ENCODE measurements around the gene CXCL6. TPM values are rescaled to one million over a fixed set of nuclear protein-coding genes. Genes with fewer than 3 reads are reported as not detected.

Gene CXCL6
- not detected for total RNA-seq

DNA sequence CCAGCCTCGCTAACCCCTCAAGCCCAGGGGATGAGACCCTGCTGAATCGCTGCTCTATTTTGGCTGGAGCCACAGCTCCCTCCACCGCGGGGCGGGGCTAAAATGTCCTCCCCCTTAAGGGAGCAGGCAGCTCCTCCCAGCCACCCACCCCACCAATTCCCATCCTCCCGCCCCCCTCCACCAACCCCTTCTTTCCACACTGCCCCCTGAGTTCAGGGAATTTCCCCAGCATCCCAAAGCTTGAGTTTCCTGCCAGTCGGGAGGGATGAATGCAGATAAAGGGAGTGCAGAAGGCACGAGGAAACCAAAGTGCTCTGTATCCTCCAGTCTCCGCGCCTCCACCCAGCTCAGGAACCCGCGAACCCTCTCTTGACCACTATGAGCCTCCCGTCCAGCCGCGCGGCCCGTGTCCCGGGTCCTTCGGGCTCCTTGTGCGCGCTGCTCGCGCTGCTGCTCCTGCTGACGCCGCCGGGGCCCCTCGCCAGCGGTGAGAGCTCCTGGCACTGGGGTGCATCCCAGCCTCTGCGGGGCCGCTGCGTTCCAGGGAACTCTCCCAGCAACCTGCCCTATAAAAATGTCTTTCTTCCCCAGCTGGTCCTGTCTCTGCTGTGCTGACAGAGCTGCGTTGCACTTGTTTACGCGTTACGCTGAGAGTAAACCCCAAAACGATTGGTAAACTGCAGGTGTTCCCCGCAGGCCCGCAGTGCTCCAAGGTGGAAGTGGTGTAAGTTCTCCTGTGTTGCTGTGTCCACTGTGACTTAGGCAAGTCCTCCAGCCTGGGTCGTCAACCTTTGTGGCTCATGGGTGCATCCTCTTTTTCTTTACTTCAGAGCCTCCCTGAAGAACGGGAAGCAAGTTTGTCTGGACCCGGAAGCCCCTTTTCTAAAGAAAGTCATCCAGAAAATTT lies at the start of gene CXCL6:
Gene CXCL6, plus strand, starts transcription at position 306 of the 907 bp plus-strand sequence. Its CDS starts 73 bp downstream, at position 379.
- no peak within 1 kb of the TSS for H3K4me3 Mint-ChIP-seq
- H3K9me3 Mint-ChIP-seq, result no peaks in the 10 kb centered on the region
- H3K36me3 Mint-ChIP-seq (ENCODE audit: insufficient read depth), result no peaks in the 10 kb centered on the region
- ATAC-seq (no peak), DNase-seq (no peak)
- H3K27me3 Mint-ChIP-seq (ENCODE audit: low read depth), result peaks cover 2% of the 10 kb centered on the region
- H3K4me1 Mint-ChIP-seq (ENCODE audit: low read depth), result no peaks in the 10 kb centered on the region

DNA sequence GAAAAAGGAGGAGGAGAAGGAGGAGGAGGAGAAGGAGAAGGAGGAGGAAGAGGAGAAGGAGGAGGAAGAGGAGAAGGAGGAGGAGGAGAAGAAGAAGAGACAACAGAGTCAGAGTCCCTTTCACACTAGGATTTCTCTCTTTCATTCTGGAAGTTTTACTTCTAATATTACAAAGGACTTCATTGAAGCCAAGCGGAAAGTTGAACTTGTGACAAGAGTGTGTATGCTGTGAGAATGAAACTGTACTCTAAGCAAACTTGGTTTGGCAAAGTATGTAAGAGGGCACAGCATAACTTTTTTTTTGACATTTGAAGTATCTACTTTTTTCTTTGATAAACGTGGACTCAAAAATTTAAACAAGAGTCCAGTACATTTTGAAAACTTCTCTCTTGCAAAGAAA lies 48.1 kb upstream of the CXCL6 start:
- Mint-ChIP-seq H3K27me3 (ENCODE audit: low read depth) (peaks cover 3% of the 10 kb centered on the region), H3K9me3 (peaks cover 5% of the 10 kb centered on the region), H3K36me3 (ENCODE audit: insufficient read depth) (no peaks in the 10 kb centered on the region), H3K4me3 (no peak overlapping the region), H3K4me1 (ENCODE audit: low read depth) (no peaks in the 10 kb centered on the region)
- no peak for ATAC-seq
- no peak for DNase-seq

DNA sequence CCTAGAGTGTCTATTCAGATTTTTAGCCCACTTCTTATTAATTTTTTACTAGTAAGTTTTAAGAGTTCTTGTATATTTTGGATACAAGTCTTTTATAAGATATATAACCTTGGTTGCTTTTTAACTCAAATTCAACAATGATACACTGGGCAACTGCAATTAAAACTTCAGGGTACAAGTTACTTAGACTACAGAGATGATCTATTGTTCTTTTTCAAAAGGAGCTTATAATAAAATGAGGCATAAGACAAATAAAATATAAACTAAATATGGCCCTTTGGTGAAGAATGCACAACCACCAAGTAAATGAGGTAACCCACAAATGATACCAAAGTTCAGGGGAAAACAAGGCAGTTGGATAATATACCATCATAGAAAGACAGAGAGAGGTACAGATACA lies 37.6 kb upstream of the CXCL6 start:
- DNase-seq (no peak), ATAC-seq (no peak)
- no peak overlapping the region for H3K4me3 Mint-ChIP-seq
- H3K27me3 Mint-ChIP-seq (ENCODE audit: low read depth), result no peaks in the 10 kb centered on the region
- no peaks in the 10 kb centered on the region for H3K4me1 Mint-ChIP-seq (ENCODE audit: low read depth)
- no peaks in the 10 kb centered on the region for H3K36me3 Mint-ChIP-seq (ENCODE audit: insufficient read depth)
- peaks cover 9% of the 10 kb centered on the region for H3K9me3 Mint-ChIP-seq

DNA sequence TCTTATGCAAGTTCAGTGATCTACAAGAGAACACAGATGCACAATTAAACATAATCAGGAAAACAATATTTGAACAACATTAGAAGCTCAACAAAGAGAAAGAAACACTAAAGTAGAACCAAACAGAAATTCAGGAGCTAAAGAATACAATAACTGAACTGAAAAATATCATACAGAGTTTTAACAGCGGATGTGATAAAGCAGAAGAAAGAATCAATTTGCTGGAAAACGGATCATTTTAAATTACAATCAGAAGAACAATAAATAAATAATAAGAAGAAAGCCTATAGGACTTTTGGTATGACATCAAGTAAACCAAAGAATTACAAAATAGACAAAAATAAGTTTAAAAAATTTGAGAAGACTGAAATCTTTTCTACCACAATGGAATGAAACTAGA lies 36.3 kb upstream of the CXCL6 start:
- Mint-ChIP-seq H3K36me3 (ENCODE audit: insufficient read depth) (no peaks in the 10 kb centered on the region), H3K27me3 (ENCODE audit: low read depth) (no peaks in the 10 kb centered on the region), H3K4me1 (ENCODE audit: low read depth) (no peaks in the 10 kb centered on the region), H3K9me3 (peaks cover 13% of the 10 kb centered on the region), H3K4me3 (no peak overlapping the region)
- no peak for DNase-seq
- no peak for ATAC-seq

DNA sequence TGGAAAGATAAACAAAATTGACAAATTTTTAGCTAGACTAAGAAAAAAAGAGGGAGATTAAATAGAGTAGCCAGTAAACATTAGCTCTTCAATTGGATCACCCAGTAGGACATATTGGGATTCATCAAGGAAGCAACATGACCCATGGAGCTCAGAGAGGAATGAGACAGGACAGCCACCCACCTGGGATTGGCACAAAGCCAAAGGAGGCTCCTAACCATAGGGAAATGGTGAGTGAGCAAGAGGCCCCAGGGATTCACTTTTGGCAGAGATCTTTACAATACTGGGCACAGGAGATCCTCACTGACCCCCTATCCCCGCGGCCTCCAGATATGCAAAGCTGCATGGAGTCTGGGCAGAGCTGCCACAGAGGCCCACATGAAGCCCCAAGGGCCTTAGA lies 34.8 kb upstream of the CXCL6 start:
- no peaks in the 10 kb centered on the region for H3K27me3 Mint-ChIP-seq (ENCODE audit: low read depth)
- H3K9me3 Mint-ChIP-seq, result peaks cover 13% of the 10 kb centered on the region
- no peaks in the 10 kb centered on the region for H3K4me1 Mint-ChIP-seq (ENCODE audit: low read depth)
- no peaks in the 10 kb centered on the region for H3K36me3 Mint-ChIP-seq (ENCODE audit: insufficient read depth)
- H3K4me3 Mint-ChIP-seq, result no peak overlapping the region
- ATAC-seq (no peak), DNase-seq (no peak)

DNA sequence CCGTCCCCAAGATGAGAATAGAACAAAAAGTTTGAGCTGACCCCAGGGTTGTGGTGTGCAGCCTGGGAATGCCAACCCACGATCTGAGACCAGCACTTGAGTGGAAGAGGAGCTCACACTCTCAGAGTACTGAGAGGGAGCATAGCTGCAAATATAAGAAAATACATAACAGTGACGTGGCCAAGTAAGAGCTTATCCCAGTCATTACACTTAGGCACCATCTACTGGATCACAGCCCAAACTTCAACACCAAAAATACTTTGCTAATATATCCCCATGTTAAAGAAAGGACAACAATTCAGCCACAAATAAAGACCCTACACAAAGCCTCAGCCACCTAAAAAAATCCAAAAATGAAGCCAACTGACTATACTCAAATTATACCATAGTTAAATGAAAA lies 33.3 kb upstream of the CXCL6 start:
- ATAC-seq (no peak), DNase-seq (no peak)
- H3K27me3 Mint-ChIP-seq (ENCODE audit: low read depth), result no peaks in the 10 kb centered on the region
- H3K9me3 Mint-ChIP-seq, result peaks cover 10% of the 10 kb centered on the region
- no peaks in the 10 kb centered on the region for H3K4me1 Mint-ChIP-seq (ENCODE audit: low read depth)
- no peaks in the 10 kb centered on the region for H3K36me3 Mint-ChIP-seq (ENCODE audit: insufficient read depth)
- H3K4me3 Mint-ChIP-seq, result no peak overlapping the region

DNA sequence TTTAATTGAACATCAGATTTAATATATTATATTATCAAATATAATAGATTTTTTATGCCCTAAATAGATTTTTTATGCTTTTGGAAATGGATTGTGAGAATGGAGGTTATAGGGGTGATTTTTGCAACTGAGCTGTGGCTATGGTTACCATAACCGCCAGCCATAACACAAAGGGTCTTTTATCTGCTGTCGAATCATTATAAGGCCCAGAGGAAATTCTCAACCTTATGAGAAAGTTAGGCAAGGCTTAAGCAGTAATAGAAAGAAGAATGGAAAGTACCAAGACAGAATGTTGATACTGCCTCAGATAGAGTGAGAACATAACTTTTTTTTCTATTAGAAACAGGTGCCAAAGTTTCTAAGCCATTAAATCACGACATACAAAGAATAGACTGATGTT lies 26.3 kb upstream of the CXCL6 start:
- H3K4me3 Mint-ChIP-seq, result no peak overlapping the region
- ATAC-seq (no peak), DNase-seq (no peak)
- H3K27me3 Mint-ChIP-seq (ENCODE audit: low read depth), result no peaks in the 10 kb centered on the region
- H3K36me3 Mint-ChIP-seq (ENCODE audit: insufficient read depth), result no peaks in the 10 kb centered on the region
- peaks cover 3% of the 10 kb centered on the region for H3K9me3 Mint-ChIP-seq
- H3K4me1 Mint-ChIP-seq (ENCODE audit: low read depth), result no peaks in the 10 kb centered on the region

DNA sequence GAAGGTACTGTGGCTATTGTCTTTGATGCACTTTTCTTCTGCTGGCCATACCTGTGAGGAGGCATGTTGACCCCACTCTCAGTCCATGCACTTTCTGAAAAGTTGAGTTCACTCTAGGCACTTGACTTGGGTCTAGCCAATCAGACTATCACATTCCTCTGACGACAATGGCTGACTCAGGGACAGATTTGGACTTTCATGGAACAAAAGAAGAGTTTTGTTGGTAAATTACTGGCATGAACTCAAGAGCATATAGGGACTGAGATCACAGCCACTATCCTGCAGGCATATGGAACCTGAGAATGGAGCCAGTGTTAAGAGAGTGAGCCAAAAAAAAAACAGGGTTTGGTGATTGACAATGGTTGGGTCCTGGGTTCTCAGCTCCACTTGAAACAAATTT lies 24.6 kb upstream of the CXCL6 start:
- no peaks in the 10 kb centered on the region for H3K36me3 Mint-ChIP-seq (ENCODE audit: insufficient read depth)
- no peak for DNase-seq
- no peak overlapping the region for H3K4me3 Mint-ChIP-seq
- H3K9me3 Mint-ChIP-seq, result peaks cover 6% of the 10 kb centered on the region
- no peaks in the 10 kb centered on the region for H3K4me1 Mint-ChIP-seq (ENCODE audit: low read depth)
- ATAC-seq, result no peak
- H3K27me3 Mint-ChIP-seq (ENCODE audit: low read depth), result no peaks in the 10 kb centered on the region

DNA sequence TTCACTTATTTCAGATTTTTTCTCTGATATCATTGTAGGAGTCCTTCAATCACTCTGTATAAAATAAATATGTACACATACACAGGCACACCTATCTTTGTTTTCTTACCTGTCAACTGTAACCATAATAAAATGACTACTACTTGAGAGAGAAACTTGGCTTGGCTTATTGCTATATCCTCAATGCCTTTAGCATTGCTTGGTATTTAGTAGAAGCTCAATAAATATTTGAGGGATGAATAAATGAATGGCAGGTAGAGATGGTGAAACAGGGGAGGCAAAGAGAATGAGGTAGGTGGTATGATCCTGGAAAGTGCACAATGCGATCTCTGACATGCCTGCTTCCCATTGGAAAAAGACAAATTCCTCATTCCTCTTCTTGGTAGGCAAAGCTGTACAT lies 21.8 kb upstream of the CXCL6 start:
- no peaks in the 10 kb centered on the region for H3K27me3 Mint-ChIP-seq (ENCODE audit: low read depth)
- ATAC-seq, result no peak
- no peaks in the 10 kb centered on the region for H3K36me3 Mint-ChIP-seq (ENCODE audit: insufficient read depth)
- no peak for DNase-seq
- peaks cover 8% of the 10 kb centered on the region for H3K9me3 Mint-ChIP-seq
- no peak overlapping the region for H3K4me3 Mint-ChIP-seq
- no peaks in the 10 kb centered on the region for H3K4me1 Mint-ChIP-seq (ENCODE audit: low read depth)

DNA sequence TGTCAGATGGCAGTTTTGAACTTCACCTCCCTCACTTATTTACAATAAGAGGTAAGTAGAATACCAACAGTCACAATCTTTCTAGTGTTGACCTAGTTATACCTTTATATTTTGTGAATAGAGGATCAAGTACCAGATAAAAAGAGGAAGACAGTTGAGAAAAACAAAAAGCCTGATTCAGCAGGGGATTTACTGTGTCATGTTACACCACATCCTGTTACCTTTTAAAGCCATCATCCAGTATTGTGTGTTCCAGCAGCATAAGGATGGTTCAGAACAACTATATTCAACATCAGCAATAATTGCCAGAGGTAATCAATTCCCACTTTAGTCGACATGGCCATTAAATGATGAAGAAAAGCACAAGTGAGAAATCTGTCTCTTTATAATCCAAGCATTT lies 21.3 kb upstream of the CXCL6 start:
- Mint-ChIP-seq H3K27me3 (ENCODE audit: low read depth) (no peaks in the 10 kb centered on the region), H3K36me3 (ENCODE audit: insufficient read depth) (no peaks in the 10 kb centered on the region), H3K4me1 (ENCODE audit: low read depth) (no peaks in the 10 kb centered on the region), H3K4me3 (no peak overlapping the region), H3K9me3 (peaks cover 8% of the 10 kb centered on the region)
- DNase-seq (no peak), ATAC-seq (no peak)

DNA sequence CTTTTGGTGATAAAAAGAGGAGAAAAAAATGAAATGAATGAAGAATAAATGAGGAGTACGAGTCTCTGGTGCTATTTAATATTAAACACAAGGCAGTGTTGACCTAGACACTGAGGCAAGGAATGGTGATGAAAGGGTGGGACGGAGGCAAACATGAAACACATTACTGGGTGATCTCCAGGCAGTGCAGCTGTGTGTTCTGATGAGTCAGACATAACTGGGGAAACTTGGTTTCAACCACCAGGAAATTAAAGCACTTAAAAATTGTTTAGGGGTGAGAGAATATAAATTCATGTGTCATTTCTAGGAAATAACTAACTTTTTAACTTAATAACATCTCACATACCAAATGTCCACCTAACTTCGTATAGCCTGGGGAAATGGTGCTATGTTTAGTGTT lies 19.7 kb upstream of the CXCL6 start:
- Mint-ChIP-seq H3K4me1 (ENCODE audit: low read depth) (no peaks in the 10 kb centered on the region), H3K36me3 (ENCODE audit: insufficient read depth) (no peaks in the 10 kb centered on the region), H3K9me3 (peaks cover 8% of the 10 kb centered on the region), H3K4me3 (no peak overlapping the region), H3K27me3 (ENCODE audit: low read depth) (no peaks in the 10 kb centered on the region)
- ATAC-seq (no peak), DNase-seq (no peak)

DNA sequence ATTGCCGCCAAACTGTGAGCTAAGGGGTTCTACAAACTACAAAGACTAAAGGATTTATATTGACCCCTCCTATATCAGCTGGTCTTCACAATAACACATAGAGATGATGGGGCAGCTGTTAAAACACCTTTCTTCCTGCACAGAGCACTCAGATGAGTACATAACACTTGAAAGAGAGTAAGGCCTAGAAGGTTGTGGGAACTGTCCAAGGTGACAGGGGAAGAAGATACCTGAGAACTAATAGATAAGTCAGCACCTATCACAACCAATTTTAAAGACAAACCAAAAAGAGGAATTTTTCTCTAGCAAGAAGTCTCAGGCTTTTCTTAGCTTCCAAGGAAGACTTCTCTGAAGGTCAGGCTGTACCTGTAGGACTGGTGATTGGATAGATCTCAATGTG lies 19.1 kb upstream of the CXCL6 start:
- DNase-seq (no peak), ATAC-seq (no peak)
- no peaks in the 10 kb centered on the region for H3K4me1 Mint-ChIP-seq (ENCODE audit: low read depth)
- no peaks in the 10 kb centered on the region for H3K36me3 Mint-ChIP-seq (ENCODE audit: insufficient read depth)
- peaks cover 8% of the 10 kb centered on the region for H3K9me3 Mint-ChIP-seq
- no peak overlapping the region for H3K4me3 Mint-ChIP-seq
- H3K27me3 Mint-ChIP-seq (ENCODE audit: low read depth), result no peaks in the 10 kb centered on the region

DNA sequence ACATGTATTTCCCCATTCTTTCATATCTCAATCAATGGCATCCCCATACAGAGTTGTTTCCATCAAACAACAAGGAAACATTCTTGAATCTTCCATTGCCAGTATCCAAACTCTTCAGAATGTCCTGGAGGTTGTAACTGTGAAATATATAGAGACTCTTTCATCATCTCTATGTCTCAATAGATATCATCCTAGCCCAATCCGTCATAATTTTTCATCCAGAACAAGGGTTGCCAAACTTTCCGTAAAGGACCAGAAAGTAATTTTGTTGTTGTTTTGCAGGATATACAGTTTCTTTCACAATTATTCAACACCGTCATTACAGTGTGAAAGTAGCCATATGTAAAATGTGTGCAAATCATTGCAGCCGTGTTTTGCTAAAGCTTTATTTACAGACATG lies 15.2 kb upstream of the CXCL6 start:
- Mint-ChIP-seq H3K4me3 (no peak overlapping the region), H3K9me3 (peaks cover 5% of the 10 kb centered on the region), H3K36me3 (ENCODE audit: insufficient read depth) (no peaks in the 10 kb centered on the region), H3K27me3 (ENCODE audit: low read depth) (no peaks in the 10 kb centered on the region), H3K4me1 (ENCODE audit: low read depth) (no peaks in the 10 kb centered on the region)
- no peak for ATAC-seq
- DNase-seq, result no peak

DNA sequence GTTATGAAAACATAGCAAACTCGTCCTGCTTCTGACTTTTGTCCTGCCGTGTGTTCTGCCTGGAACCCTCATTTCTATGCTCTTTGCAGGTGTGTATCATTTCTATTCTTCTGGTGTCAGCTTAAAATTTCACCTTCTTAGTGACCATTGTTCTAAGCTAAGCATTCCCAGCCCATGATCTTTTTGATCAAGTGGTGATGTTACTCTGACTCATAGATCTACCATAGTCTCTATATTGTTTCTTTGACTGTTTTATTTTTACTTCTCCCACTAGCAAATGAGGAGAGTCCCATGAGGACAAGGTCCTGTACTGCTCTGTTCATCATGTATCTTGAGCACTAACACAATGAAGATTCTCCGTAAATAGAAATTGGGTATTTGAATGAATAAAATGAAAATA lies 14.1 kb upstream of the CXCL6 start:
- ATAC-seq, result no peak
- peaks cover 4% of the 10 kb centered on the region for H3K9me3 Mint-ChIP-seq
- DNase-seq, result no peak
- H3K36me3 Mint-ChIP-seq (ENCODE audit: insufficient read depth), result no peaks in the 10 kb centered on the region
- H3K27me3 Mint-ChIP-seq (ENCODE audit: low read depth), result no peaks in the 10 kb centered on the region
- H3K4me3 Mint-ChIP-seq, result no peak overlapping the region
- H3K4me1 Mint-ChIP-seq (ENCODE audit: low read depth), result no peaks in the 10 kb centered on the region

DNA sequence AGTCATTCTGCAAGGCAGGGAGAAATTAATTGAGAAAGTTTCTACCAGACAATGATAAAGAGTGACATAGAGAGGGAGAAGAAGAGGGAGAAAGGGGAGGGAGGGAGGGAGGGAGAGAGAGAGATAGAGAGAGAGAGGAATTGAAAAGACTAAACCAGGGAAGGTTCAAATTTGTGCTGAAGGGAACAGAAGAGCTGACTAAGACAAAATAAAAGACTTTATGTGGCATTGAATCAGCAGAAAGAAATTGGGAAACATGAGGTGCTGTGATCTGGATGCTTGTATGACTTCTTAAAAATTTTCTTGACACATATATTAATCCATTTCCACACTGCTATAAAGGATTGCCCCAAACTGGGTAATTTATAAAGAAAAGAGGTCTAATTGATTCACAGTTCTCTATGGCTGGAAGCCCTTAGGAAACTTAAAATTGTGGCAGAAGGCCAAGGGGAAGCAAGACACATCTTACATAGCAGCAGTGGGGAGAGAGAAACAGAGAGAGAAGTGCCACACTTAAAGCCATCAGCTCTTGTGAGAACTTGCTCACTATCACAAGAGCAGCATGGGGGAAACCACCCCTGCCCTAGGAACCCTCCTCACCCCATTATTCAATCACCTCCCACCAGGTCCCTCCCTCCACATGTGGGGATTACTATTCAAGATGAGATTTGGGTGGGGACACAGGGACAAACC lies 13.5 kb upstream of the CXCL6 start:
- Mint-ChIP-seq H3K27me3 (ENCODE audit: low read depth) (no peaks in the 10 kb centered on the region), H3K36me3 (ENCODE audit: insufficient read depth) (no peaks in the 10 kb centered on the region), H3K4me1 (ENCODE audit: low read depth) (no peaks in the 10 kb centered on the region), H3K9me3 (peaks cover 6% of the 10 kb centered on the region), H3K4me3 (no peak overlapping the region)
- DNase-seq, result no peak
- ATAC-seq, result no peak
